Activated CD4-positive, CD25-positive, alpha-beta regulatory T cell treated with anti-CD3 and anti-CD28 coated beads, Interleukin-2, amount 50 U/mL, for 16 hours (primary cell): ENCODE measurements around the gene NIPAL3.
"Not testable (repeated sequence)": the region's sequence is repeated elsewhere in the genome, so short reads cannot be mapped to it uniquely, and the experiment has no call there.

Experiments used
- DNase-seq: peaks from one replicate; pipeline ENCODE4 v3.0.0-alpha.2; 2020; ENCODE audit warnings: low read depth, low spot score

Gene NIPAL3

GRCh38 chr1:24516506-24516905, 100.9 kb downstream of the NIPAL3 start:
- no peak for DNase-seq

DNA sequence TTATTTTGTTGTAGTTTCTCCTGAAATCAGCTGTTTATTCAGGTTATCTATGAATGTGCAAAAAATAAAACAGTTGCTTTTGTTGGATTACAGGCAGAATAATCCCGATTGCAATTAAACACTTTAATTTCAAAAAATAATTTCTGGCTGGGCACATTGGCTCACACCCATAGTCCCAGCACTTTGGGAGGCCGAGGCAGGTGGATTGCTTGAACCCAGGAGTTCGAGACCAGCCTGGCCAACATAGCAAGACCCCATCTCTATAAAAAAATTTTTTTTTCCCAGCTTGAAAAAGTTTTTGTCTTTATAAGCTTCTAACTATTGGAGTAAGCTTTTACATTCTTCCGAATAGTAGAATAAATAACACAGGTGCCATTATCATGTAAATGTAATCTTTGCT, 102.3 kb downstream of the NIPAL3 start:
- DNase-seq, result no peak

DNA sequence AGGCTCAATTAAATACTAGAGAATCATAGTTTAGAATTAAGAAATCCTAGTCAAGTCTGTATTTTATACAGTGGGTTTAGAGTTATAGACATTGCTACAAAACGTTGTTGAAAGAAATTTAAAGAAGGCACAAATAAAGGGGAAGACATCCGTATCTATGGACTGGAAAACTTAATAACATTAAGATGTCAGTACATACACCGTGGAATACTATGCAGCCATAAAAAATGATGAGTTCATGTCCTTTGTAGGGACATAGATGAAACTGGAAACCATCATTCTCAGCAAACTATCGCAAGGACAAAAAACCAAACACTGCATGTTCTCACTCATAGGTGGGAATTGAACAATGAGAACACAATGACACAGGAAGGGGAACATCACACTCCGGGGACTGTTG, 104.7 kb downstream of the NIPAL3 start:
- not testable (repeated sequence) for DNase-seq
